GM12875 (cell line): ENCODE results near the gene AFAP1.

Experiments used
- H3K4me3 ChIP-seq: one replicate; pipeline ENCODE4 v1.5.1; 2011; ENCODE audit warnings: low read depth, low read length, control low read depth
- CTCF ChIP-seq: IDR thresholded peaks from 2 replicates; pipeline ENCODE4 v1.5.1; 2011; ENCODE audit warnings: low read depth, mild to moderate bottlenecking, control low read depth, inconsistent platforms, low read length, moderate library complexity, borderline replicate concordance; ENCODE audit not compliant: insufficient read depth

AFAP1 gene

GRCh38 chr4:7830747-7831146 is 108.9 kb downstream of the AFAP1 start:
- H3K4me3 ChIP-seq, result no peak overlapping the region
- TF ChIP-seq CTCF, result no peak

GRCh38 chr4:7829652-7830580 is 109.7 kb downstream of the AFAP1 start:
- H3K4me3 ChIP-seq, result no peak overlapping the region
- no peak for TF ChIP-seq CTCF

GRCh38 chr4:7828793-7829301 is 110.8 kb downstream of the AFAP1 start:
- no peak overlapping the region for H3K4me3 ChIP-seq
- TF ChIP-seq CTCF, result no peak

- no peak for TF ChIP-seq CTCF
- H3K4me3 ChIP-seq, result no peak overlapping the region
These were observed 111.5 kb downstream of the AFAP1 start for GRCh38 chr4:7828011-7828720.

- no peak overlapping the region for H3K4me3 ChIP-seq
These were observed 112.1 kb downstream of the AFAP1 start for GRCh38 chr4:7827566-7827965.

GRCh38 chr4:7826909-7827306 is 112.8 kb downstream of the AFAP1 start:
- no peak overlapping the region for H3K4me3 ChIP-seq
- TF ChIP-seq CTCF, result no peak

More at GRCh38 chr4:7827566-7827965, 112.1 kb downstream of the AFAP1 start:
- no peak for TF ChIP-seq CTCF
